Astrocyte (in vitro differentiated cells and primary cell): ENCODE results near the gene SIGLEC9. TPM values are rescaled to one million over a fixed set of nuclear protein-coding genes. Genes with fewer than 3 reads are reported as not detected.

ENCODE experiments used
- DNase-seq: peaks from one replicate; pipeline ENCODE4 v3.0.0-alpha.2; 2010; ENCODE audit warnings: low read depth
- FAIRE-seq: peaks from 2 replicates; lab custom pipeline; 2011; peaks lifted over from hg19 to GRCh38; lab: Jason Lieb, UNC
- H2AFZ ChIP-seq: 2 replicates; pipeline ENCODE4 v1.6.0; 2012; ENCODE audit warnings: low read depth, low read length, inconsistent platforms
- H3K27ac ChIP-seq: 2 replicates; pipeline ENCODE4 v1.5.1; 2011; ENCODE audit warnings: low read depth, low read length, inconsistent platforms
- H3K27me3 ChIP-seq: 2 replicates; pipeline ENCODE4 v1.6.0; 2011; ENCODE audit warnings: low read length, inconsistent platforms; ENCODE audit not compliant: insufficient read depth
- H3K36me3 ChIP-seq: 2 replicates; pipeline ENCODE4 v1.5.1; 2011; ENCODE audit warnings: low read length, inconsistent platforms; ENCODE audit not compliant: insufficient read depth
- H3K4me1 ChIP-seq: 2 replicates; pipeline ENCODE4 v1.5.1; 2011; ENCODE audit warnings: low read length, inconsistent platforms; ENCODE audit not compliant: insufficient read depth
- H3K4me2 ChIP-seq: 2 replicates; pipeline ENCODE4 v1.6.0; 2012; ENCODE audit warnings: low read length, inconsistent platforms
- H3K4me3 ChIP-seq: 2 replicates; pipeline ENCODE4 v1.5.1; 2011; ENCODE audit warnings: low read depth, mild to moderate bottlenecking, low read length, inconsistent platforms; ENCODE audit not compliant: insufficient read depth
- H3K79me2 ChIP-seq: 2 replicates; pipeline ENCODE4 v1.6.0; 2012; ENCODE audit warnings: mild to moderate bottlenecking, low read length, inconsistent platforms; ENCODE audit not compliant: insufficient read depth
- H3K9ac ChIP-seq: 2 replicates; pipeline ENCODE4 v1.6.0; 2012; ENCODE audit warnings: mild to moderate bottlenecking, low read length, inconsistent platforms
- H3K9me3 ChIP-seq: 2 replicates; pipeline ENCODE4 v1.5.1; 2012; ENCODE audit warnings: low read depth, mild to moderate bottlenecking, low read length, inconsistent platforms; ENCODE audit not compliant: insufficient read depth
- H4K20me1 ChIP-seq: 2 replicates; pipeline ENCODE4 v1.6.0; 2012; ENCODE audit warnings: low read length, inconsistent platforms; ENCODE audit not compliant: insufficient read depth
- H3K27ac Mint-ChIP-seq: one replicate; pipeline ENCODE4 v1.8.0; 2021; ENCODE audit warnings: mild to moderate bottlenecking, mixed read lengths; ENCODE audit not compliant: unreplicated experiment
- H3K27me3 Mint-ChIP-seq: one replicate; pipeline ENCODE4 v1.8.0; 2021; ENCODE audit warnings: low read depth, mixed read lengths; ENCODE audit not compliant: unreplicated experiment
- H3K36me3 Mint-ChIP-seq: one replicate; pipeline ENCODE4 v1.8.0; 2021; ENCODE audit warnings: low read depth, mixed read lengths; ENCODE audit not compliant: unreplicated experiment
- H3K4me1 Mint-ChIP-seq: one replicate; pipeline ENCODE4 v1.8.0; 2021; ENCODE audit warnings: low read depth, mixed read lengths; ENCODE audit not compliant: unreplicated experiment
- H3K4me3 Mint-ChIP-seq: one replicate; pipeline ENCODE4 v1.8.0; 2021; ENCODE audit warnings: mild to moderate bottlenecking, moderate library complexity, mixed read lengths; ENCODE audit not compliant: unreplicated experiment
- H3K9me3 Mint-ChIP-seq: one replicate; pipeline ENCODE4 v1.8.0; 2021; ENCODE audit warnings: mild to moderate bottlenecking, mixed read lengths; ENCODE audit not compliant: unreplicated experiment
- EZH2 ChIP-seq: IDR thresholded peaks from 2 replicates; pipeline ENCODE4 v1.6.1; 2012; ENCODE audit warnings: mild to moderate bottlenecking, low read length, inconsistent platforms; ENCODE audit not compliant: insufficient read depth
- total RNA-seq: library from RNA; stranded (reverse); gene quantifications from 2 replicates; pipeline ENCODE4 v1.2.1, GENCODE V29; 2021
- TF ChIP-seq, protein P1 (sequence below): IDR thresholded peaks from 2 replicates; pipeline ENCODE4 v1.5.1; 2011; ENCODE audit warnings: low read depth, mild to moderate bottlenecking, inconsistent platforms, low read length, moderate library complexity; ENCODE audit not compliant: insufficient read depth

SIGLEC9 gene
- total RNA-seq, 1 donor from 2014 or later: not detected

DNA sequence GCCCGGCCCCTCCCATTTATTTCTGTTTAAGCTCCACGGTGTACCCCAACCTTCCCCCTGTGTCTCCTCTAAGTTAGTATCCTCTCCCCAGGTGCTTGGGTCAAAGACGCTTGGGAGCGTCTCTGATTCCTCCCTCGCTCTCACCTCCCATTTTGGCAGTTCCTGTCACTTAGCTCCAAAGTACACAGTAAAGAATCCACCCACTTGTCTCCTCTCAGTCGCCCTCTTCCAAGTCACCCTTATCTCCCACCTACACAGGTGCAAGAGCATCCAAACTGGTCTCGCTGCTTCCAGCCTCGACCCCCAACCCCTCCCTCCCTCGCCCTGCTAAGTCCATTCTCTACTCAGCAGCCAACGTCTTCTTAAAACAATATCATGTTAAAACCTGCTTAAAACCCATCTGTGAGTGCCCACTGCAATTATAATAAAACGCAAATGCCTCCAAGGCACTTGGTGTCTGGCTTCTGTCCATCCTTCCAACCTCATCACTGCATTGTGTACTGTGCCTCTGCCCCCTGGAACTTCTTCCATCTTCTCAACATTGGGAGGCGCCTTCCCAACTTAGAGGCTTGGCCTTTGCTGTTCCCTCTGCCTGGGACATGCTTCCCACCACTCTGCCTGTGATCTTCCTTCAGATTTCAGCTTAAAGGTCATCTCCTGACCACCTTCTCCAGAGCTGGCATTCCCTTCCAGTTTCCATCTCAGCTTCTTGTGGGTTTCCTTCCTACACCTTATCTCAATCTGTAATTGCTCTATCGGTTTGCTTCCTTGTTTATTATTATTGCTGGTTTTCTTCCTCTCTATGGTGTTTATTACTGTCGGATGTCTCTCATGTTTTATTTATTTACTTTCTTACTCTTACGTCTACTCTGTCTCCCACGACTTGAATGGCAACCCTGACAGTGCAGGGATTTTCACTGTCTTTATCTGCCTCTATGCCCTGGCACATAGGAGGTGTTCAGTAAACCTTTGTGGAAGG is 32.5 kb upstream of the SIGLEC9 start:
- Histone ChIP-seq H3K36me3 (no peaks in the 10 kb centered on the region), H3K4me3 (no peak overlapping the region), H3K9ac (no peak overlapping the region), H2AFZ (no peak overlapping the region), H3K27ac (no peak overlapping the region), H3K79me2 (no peaks in the 10 kb centered on the region), H3K4me1 (no peaks in the 10 kb centered on the region), H3K27me3 (no peaks in the 10 kb centered on the region), H3K9me3 (no peaks in the 10 kb centered on the region), H4K20me1 (peaks cover 24% of the 10 kb centered on the region), H3K4me2 (no peak overlapping the region)
- DNase-seq (no peak), FAIRE-seq (no peak)
- H3K4me3 Mint-ChIP-seq: no peak overlapping the region
- H3K27ac Mint-ChIP-seq: no peak overlapping the region
- H3K9me3 Mint-ChIP-seq: no peaks in the 10 kb centered on the region
- TF ChIP-seq, protein P1, sequence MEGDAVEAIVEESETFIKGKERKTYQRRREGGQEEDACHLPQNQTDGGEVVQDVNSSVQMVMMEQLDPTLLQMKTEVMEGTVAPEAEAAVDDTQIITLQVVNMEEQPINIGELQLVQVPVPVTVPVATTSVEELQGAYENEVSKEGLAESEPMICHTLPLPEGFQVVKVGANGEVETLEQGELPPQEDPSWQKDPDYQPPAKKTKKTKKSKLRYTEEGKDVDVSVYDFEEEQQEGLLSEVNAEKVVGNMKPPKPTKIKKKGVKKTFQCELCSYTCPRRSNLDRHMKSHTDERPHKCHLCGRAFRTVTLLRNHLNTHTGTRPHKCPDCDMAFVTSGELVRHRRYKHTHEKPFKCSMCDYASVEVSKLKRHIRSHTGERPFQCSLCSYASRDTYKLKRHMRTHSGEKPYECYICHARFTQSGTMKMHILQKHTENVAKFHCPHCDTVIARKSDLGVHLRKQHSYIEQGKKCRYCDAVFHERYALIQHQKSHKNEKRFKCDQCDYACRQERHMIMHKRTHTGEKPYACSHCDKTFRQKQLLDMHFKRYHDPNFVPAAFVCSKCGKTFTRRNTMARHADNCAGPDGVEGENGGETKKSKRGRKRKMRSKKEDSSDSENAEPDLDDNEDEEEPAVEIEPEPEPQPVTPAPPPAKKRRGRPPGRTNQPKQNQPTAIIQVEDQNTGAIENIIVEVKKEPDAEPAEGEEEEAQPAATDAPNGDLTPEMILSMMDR: no peak
- H3K4me1 Mint-ChIP-seq: peaks cover 5% of the 10 kb centered on the region
- H3K36me3 Mint-ChIP-seq: peaks cover 2% of the 10 kb centered on the region
- H3K27me3 Mint-ChIP-seq: peaks cover 28% of the 10 kb centered on the region

GRCh38 chr19:51093101-51093500 is 31.6 kb upstream of the SIGLEC9 start:
- no peaks in the 10 kb centered on the region for H3K36me3 ChIP-seq
- DNase-seq (no peak), FAIRE-seq (no peak)
- Mint-ChIP-seq H3K36me3 (peaks cover 2% of the 10 kb centered on the region), H3K27ac (no peak overlapping the region), H3K9me3 (no peaks in the 10 kb centered on the region), H3K4me1 (peaks cover 5% of the 10 kb centered on the region), H3K4me3 (no peak overlapping the region), H3K27me3 (peaks cover 26% of the 10 kb centered on the region)
- H2AFZ ChIP-seq: no peak overlapping the region
- no peaks in the 10 kb centered on the region for H3K4me1 ChIP-seq
- H3K9me3 ChIP-seq: no peaks in the 10 kb centered on the region
- peaks cover 29% of the 10 kb centered on the region for H4K20me1 ChIP-seq
- no peaks in the 10 kb centered on the region for H3K79me2 ChIP-seq
- H3K27ac ChIP-seq: no peak overlapping the region
- no peak overlapping the region for H3K4me2 ChIP-seq
- no peak overlapping the region for H3K9ac ChIP-seq
- TF ChIP-seq, protein P1: no peak
- TF ChIP-seq EZH2: no peak
- no peaks in the 10 kb centered on the region for H3K27me3 ChIP-seq
- H3K4me3 ChIP-seq: no peak overlapping the region
